Naive B cell (primary cell): ENCODE data around the gene SSMEM1. TPM values are rescaled to one million over a fixed set of nuclear protein-coding genes. Genes with fewer than 3 reads are reported as not detected.
"Not testable (repeated sequence)": the region's sequence is repeated elsewhere in the genome, so short reads cannot be mapped to it uniquely, and the experiment has no call there.

Experiments
- ATAC-seq, 2 donors: fragments of 150-1000 bp; cut with Tn5 transposase; 2 replicates each; pipeline ENCODE4 v1.10.0; 2021; ENCODE audit warnings: low read depth in 2 of 2, mild to moderate bottlenecking in 2 of 2, moderate library complexity in 2 of 2
- DNase-seq: peaks from one replicate; pipeline ENCODE4 v3.0.0; 2022
- H3K27ac Mint-ChIP-seq, 6 donors: one replicate each; pipeline ENCODE4 v1.8.0; 2020 to 2022; ENCODE audit warnings: mild to moderate bottlenecking in 6 of 6, mixed read lengths in 6 of 6, moderate library complexity in 5 of 6, inconsistent platforms in 2 of 6
- H3K27me3 Mint-ChIP-seq, 3 donors: one replicate each; pipeline ENCODE4 v1.8.0; 2021 to 2022; ENCODE audit warnings: mixed read lengths in 3 of 3, mild to moderate bottlenecking in 1 of 3
- H3K36me3 Mint-ChIP-seq, 2 donors: one replicate each; pipeline ENCODE4 v1.8.0; 2020 to 2022; ENCODE audit warnings: mixed read lengths in 2 of 2, inconsistent platforms in 1 of 2, mild to moderate bottlenecking in 1 of 2
- H3K4me1 Mint-ChIP-seq, 3 donors: one replicate each; pipeline ENCODE4 v1.8.0; 2020 to 2022; ENCODE audit warnings: mixed read lengths in 3 of 3, inconsistent platforms in 1 of 3, mild to moderate bottlenecking in 1 of 3, moderate library complexity in 1 of 3
- H3K4me3 Mint-ChIP-seq, 8 donors: one replicate each; pipeline ENCODE4 v1.8.0; 2020 to 2022; ENCODE audit warnings: mild to moderate bottlenecking in 8 of 8, mixed read lengths in 8 of 8, moderate library complexity in 8 of 8, inconsistent platforms in 2 of 8
- H3K9me3 Mint-ChIP-seq, 7 donors: one replicate each; pipeline ENCODE4 v1.8.0; 2020 to 2022; ENCODE audit warnings: mixed read lengths in 7 of 7, mild to moderate bottlenecking in 5 of 7, inconsistent platforms in 2 of 7, moderate library complexity in 1 of 7
- polyA plus RNA-seq, 6 donors: library from polyadenylated mRNA; unstranded; fragments of 300-500 nt; fragmentation: Illumina TruSeq; gene quantifications; one replicate each; pipeline ENCODE4 v1.2.3, GENCODE V29; 2021; ENCODE audit warnings: low read depth in 6 of 6

Gene SSMEM1
- polyA plus RNA-seq, 6 donors from 2014 or later = not detected

GRCh38 chr7:130242198-130243014, 34.7 kb downstream of the SSMEM1 start:
- peaks cover 0 to 10% of the 10 kb centered on the region in 2 donors for H3K36me3 Mint-ChIP-seq
- H3K27ac Mint-ChIP-seq = peak overlapping the region in 1 of 6 donors; percentile 36
- no peak overlapping the region for H3K4me3 Mint-ChIP-seq
- H3K27me3 Mint-ChIP-seq = peaks cover 0 to 10% (median 0%) of the 10 kb centered on the region in 3 donors
- no peak for DNase-seq
- peak in 1 of 2 donors; percentile 23 for ATAC-seq
- H3K4me1 Mint-ChIP-seq = peaks cover 0 to 3% (median 0%) of the 10 kb centered on the region in 3 donors
- peaks cover 2 to 16% (median 9%) of the 10 kb centered on the region in 7 donors for H3K9me3 Mint-ChIP-seq

GRCh38 chr7:130243486-130243885, 35.8 kb downstream of the SSMEM1 start:
- not testable (repeated sequence) for H3K4me3 Mint-ChIP-seq, H3K4me1 Mint-ChIP-seq, DNase-seq, ATAC-seq
- peaks cover 2 to 16% (median 12%) of the 10 kb centered on the region in 7 donors for H3K9me3 Mint-ChIP-seq
- H3K27me3 Mint-ChIP-seq = peaks cover 0 to 10% (median 0%) of the 10 kb centered on the region in 3 donors
- peaks cover 0 to 10% of the 10 kb centered on the region in 2 donors for H3K36me3 Mint-ChIP-seq
- H3K27ac Mint-ChIP-seq = peak overlapping the region in 1 of 6 donors; percentile 20

GRCh38 chr7:130246491-130246890, 38.8 kb downstream of the SSMEM1 start:
- H3K4me3 Mint-ChIP-seq, H3K4me1 Mint-ChIP-seq, DNase-seq, H3K27me3 Mint-ChIP-seq, H3K27ac Mint-ChIP-seq, ATAC-seq: not testable (repeated sequence)
- Mint-ChIP-seq H3K9me3 (peaks cover 2 to 29% (median 14%) of the 10 kb centered on the region in 7 donors), H3K36me3 (peaks cover 0 to 10% of the 10 kb centered on the region in 2 donors)

DNA sequence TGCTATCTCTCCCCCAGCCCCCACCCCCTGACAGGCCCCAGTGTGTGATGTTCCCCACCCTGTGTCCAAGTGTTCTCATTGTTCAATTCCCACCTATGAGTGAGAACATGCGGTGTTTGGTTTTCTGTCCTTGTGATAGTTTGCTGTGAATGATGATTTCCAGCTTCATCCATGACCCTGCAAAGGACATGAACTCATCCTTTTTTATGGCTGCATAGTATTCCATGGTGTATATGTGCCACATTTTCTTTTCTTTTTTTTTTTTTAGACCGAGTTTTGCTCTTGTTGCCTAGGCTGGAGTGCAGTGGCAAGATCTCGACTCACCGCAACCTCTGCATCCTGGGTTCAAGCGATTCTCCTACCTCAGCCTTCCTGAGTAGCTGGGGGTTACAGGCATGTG, 41.2 kb downstream of the SSMEM1 start:
- H3K27me3 Mint-ChIP-seq = peaks cover 0 to 26% (median 16%) of the 10 kb centered on the region in 3 donors
- not testable (repeated sequence) for DNase-seq, H3K4me1 Mint-ChIP-seq, H3K27ac Mint-ChIP-seq, ATAC-seq, H3K4me3 Mint-ChIP-seq
- peaks cover 0 to 17% of the 10 kb centered on the region in 2 donors for H3K36me3 Mint-ChIP-seq
- H3K9me3 Mint-ChIP-seq = peaks cover 10 to 44% (median 24%) of the 10 kb centered on the region in 7 donors

GRCh38 chr7:130249626-130250025, 42.0 kb downstream of the SSMEM1 start:
- Mint-ChIP-seq H3K9me3 (peaks cover 10 to 49% (median 24%) of the 10 kb centered on the region in 7 donors), H3K36me3 (peaks cover 0 to 22% of the 10 kb centered on the region in 2 donors), H3K27me3 (peaks cover 0 to 30% (median 21%) of the 10 kb centered on the region in 3 donors)
- not testable (repeated sequence) for H3K27ac Mint-ChIP-seq, DNase-seq, ATAC-seq, H3K4me1 Mint-ChIP-seq, H3K4me3 Mint-ChIP-seq

DNA sequence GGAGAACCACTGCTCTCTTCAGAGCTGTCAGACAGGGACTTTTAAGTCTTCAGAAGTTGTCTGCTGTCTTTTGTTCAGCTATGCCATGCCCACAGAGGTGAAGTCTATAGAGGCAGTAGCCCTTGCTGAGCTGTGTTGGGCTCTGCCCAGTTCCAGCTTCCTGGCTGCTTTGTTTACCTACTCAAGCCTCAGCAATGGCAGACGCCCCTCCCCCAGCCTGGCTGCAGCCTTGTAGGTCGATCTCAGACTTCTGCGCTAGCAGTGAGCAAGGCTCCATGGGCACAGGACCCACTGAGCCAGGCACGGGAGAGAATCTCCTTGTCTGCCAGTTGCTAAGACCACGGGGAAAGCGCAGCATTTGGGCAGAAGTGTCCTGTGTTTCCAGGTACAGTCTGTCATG, 46.9 kb downstream of the SSMEM1 start:
- DNase-seq (no peak), ATAC-seq (no peak)
- Mint-ChIP-seq H3K27ac (no peak overlapping the region), H3K4me1 (no peaks in the 10 kb centered on the region), H3K27me3 (peaks cover 0 to 25% (median 21%) of the 10 kb centered on the region in 3 donors), H3K9me3 (peaks cover 6 to 74% (median 38%) of the 10 kb centered on the region in 7 donors), H3K36me3 (peaks cover 0 to 11% of the 10 kb centered on the region in 2 donors), H3K4me3 (no peak overlapping the region)

- Mint-ChIP-seq H3K4me1 (no peaks in the 10 kb centered on the region), H3K4me3 (no peak overlapping the region), H3K9me3 (peaks cover 6 to 81% (median 42%) of the 10 kb centered on the region in 7 donors), H3K36me3 (peaks cover 0 to 11% of the 10 kb centered on the region in 2 donors), H3K27ac (no peak overlapping the region), H3K27me3 (peaks cover 0 to 23% (median 21%) of the 10 kb centered on the region in 3 donors)
- ATAC-seq (no peak), DNase-seq (no peak)
Measured at GRCh38 chr7:130256704-130257103, 49.0 kb downstream of the SSMEM1 start.

- Mint-ChIP-seq H3K27ac (no peak overlapping the region), H3K4me1 (no peaks in the 10 kb centered on the region), H3K9me3 (peaks cover 2 to 86% (median 47%) of the 10 kb centered on the region in 7 donors), H3K36me3 (peaks cover 0 to 15% of the 10 kb centered on the region in 2 donors), H3K4me3 (no peak overlapping the region), H3K27me3 (peaks cover 0 to 8% (median 7%) of the 10 kb centered on the region in 3 donors)
- DNase-seq = no peak
- ATAC-seq = no peak
Measured at GRCh38 chr7:130258494-130259078, 50.9 kb downstream of the SSMEM1 start.

GRCh38 chr7:130262448-130262847, 54.8 kb downstream of the SSMEM1 start:
- no peak for ATAC-seq
- Mint-ChIP-seq H3K36me3 (peaks cover 0 to 7% of the 10 kb centered on the region in 2 donors), H3K27me3 (peaks cover 5 to 10% (median 10%) of the 10 kb centered on the region in 3 donors), H3K4me1 (no peaks in the 10 kb centered on the region), H3K27ac (no peak overlapping the region), H3K9me3 (peaks cover 0 to 67% (median 36%) of the 10 kb centered on the region in 7 donors), H3K4me3 (no peak overlapping the region)
- no peak for DNase-seq

DNA sequence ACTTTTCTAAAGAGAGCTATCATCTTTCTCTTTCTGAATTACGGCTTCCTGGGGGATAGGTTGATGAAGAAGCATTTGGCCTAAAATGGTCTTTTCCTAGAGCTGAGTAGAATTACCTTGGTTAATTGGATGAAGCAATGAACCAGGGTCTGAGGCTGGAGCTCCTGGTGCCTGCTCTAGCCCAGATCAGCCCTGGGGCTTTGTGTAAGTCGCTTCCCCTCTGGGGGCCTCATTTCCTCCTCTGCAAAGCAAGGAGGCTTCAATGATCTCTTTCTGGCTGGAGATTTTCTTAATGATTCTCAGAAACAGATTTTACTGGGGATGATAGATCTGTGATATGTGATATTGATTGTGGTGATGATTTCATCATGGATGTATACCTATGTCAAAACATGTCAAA, 55.5 kb downstream of the SSMEM1 start:
- Mint-ChIP-seq H3K36me3 (peaks cover 0 to 7% of the 10 kb centered on the region in 2 donors), H3K27ac (no peak overlapping the region), H3K4me3 (no peak overlapping the region), H3K4me1 (no peaks in the 10 kb centered on the region), H3K27me3 (peaks cover 5 to 10% (median 10%) of the 10 kb centered on the region in 3 donors), H3K9me3 (peaks cover 0 to 64% (median 35%) of the 10 kb centered on the region in 7 donors)
- DNase-seq = no peak
- no peak for ATAC-seq

Other genes starting within 250 kb of the SSMEM1 start
- gene ZC3HC1, start 156.5 kb upstream of the SSMEM1 start, polyA plus RNA-seq = 10 to 100 TPM in 5 of 6 donors, 1 to 10 TPM in 1; 8.4 to 38.8 (median 11.9) TPM
- 1 to 10 TPM; 1.4 to 6.5 (median 3.5) TPM for gene KLHDC10, start 137.3 kb upstream of the SSMEM1 start, polyA plus RNA-seq
- 10 to 100 TPM; 37.3 to 48.3 (median 44.5) TPM for gene TMEM209, start 2.5 kb upstream of the SSMEM1 start, polyA plus RNA-seq
- not detected for gene CPA2, start 59.0 kb downstream of the SSMEM1 start, polyA plus RNA-seq
- not detected for gene CPA4, start 85.3 kb downstream of the SSMEM1 start, polyA plus RNA-seq
- gene CPA5, start 137.0 kb downstream of the SSMEM1 start, polyA plus RNA-seq = under 1 TPM in 1 of 6 donors, not detected in 5; 0.18 TPM
- gene CPA1, start 172.6 kb downstream of the SSMEM1 start, polyA plus RNA-seq = not detected
- 10 to 100 TPM in 3 of 6 donors, 1 to 10 TPM in 3; 6.2 to 20.7 (median 10.3) TPM for gene CEP41, start 233.2 kb downstream of the SSMEM1 start, polyA plus RNA-seq